ENCODE measurements around the gene MET. TPM values are rescaled to one million over a fixed set of nuclear protein-coding genes. Genes with fewer than 3 reads are reported as not detected.

The MET gene
- total and polyA plus RNA-seq, 2 of the 13 experiments (the other 11 are each of a cell fraction or from before 2014, with no cell fraction given) = 21.8 to 31.5 TPM

- no peak for TF ChIP-seq ZNF589 (CRISPR knock-in tag; conservative IDR thresholded peaks at IDR 0.05)
- no peak for TF ChIP-seq ONECUT2 (CRISPR knock-in tag; IDR thresholded peaks at IDR 0.05)
- TF ChIP-seq, protein P1, sequence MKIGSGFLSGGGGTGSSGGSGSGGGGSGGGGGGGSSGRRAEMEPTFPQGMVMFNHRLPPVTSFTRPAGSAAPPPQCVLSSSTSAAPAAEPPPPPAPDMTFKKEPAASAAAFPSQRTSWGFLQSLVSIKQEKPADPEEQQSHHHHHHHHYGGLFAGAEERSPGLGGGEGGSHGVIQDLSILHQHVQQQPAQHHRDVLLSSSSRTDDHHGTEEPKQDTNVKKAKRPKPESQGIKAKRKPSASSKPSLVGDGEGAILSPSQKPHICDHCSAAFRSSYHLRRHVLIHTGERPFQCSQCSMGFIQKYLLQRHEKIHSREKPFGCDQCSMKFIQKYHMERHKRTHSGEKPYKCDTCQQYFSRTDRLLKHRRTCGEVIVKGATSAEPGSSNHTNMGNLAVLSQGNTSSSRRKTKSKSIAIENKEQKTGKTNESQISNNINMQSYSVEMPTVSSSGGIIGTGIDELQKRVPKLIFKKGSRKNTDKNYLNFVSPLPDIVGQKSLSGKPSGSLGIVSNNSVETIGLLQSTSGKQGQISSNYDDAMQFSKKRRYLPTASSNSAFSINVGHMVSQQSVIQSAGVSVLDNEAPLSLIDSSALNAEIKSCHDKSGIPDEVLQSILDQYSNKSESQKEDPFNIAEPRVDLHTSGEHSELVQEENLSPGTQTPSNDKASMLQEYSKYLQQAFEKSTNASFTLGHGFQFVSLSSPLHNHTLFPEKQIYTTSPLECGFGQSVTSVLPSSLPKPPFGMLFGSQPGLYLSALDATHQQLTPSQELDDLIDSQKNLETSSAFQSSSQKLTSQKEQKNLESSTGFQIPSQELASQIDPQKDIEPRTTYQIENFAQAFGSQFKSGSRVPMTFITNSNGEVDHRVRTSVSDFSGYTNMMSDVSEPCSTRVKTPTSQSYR (CRISPR knock-in tag; IDR thresholded peaks at IDR 0.05; ENCODE audit: borderline replicate concordance) = peak; percentile 39; the same call in 1 of the 2 replicates
- TF ChIP-seq NR2F6 (IDR thresholded peaks at IDR 0.05) = peak; percentile 65; the same call in 1 of the 2 replicates
- TF ChIP-seq NR2F6 (CRISPR knock-in tag; IDR thresholded peaks at IDR 0.05) = peak; percentile 40; the same call in 1 of the 2 replicates
Measured at GRCh38 chr7:116741625-116742316, 69.8 kb downstream of the MET start (continued).

DNA sequence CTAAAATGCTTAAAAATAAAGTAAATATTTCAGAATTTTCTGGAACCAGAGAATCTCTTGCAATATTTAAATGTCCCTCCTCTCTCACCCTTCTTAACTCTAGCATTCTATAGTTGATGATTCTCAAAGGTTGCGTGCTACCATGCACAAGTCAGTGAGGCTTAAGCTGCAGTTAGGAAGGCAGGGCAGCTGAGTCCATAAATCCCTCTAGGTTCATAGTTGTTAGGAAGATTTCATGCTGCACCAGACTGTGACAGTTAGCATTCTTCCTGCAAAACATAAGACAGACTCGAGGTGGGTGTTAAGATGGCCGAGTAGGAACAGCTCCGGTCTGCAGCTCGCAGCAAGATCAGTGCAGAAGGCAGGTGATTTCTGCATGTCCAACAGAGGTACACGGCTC is 70.6 kb downstream of the MET start:
- Histone ChIP-seq H3K36me3 (replicated peaks in 1 of 2; ENCODE audit: control insufficient read depth in 1 of 2, insufficient read depth in 2 of 2, low read length in 2 of 2) (peaks cover 9 to 10% of the 10 kb centered on the region in 2 experiments; a peak in 3 of 5 replicates), H3K4me1 (ENCODE audit: insufficient read depth, low read length) (peaks cover 64% of the 10 kb centered on the region), H3K4me3 (replicated peaks in 1 of 3; ENCODE audit: insufficient read depth in 1 of 3, low read depth in 2 of 3, low read length in 3 of 3) (no peak overlapping the region), H3K79me2 (ENCODE audit: insufficient read depth, low read length) (no peaks in the 10 kb centered on the region), H3K4me2 (ENCODE audit: low read depth, low read length) (no peak overlapping the region), H3K9ac (ENCODE audit: insufficient read depth, low read depth, low read length) (no peak overlapping the region), H4K20me1 (ENCODE audit: insufficient read depth, low read length) (no peaks in the 10 kb centered on the region), H3K27me3 (ENCODE audit: control insufficient read depth in 1 of 2, insufficient read depth in 2 of 2, low read length in 2 of 2) (no peaks in the 10 kb centered on the region), H3K9me3 (ENCODE audit: low read length) (no peaks in the 10 kb centered on the region), H3K27ac (ENCODE audit: extremely low read length, insufficient read depth, low read length) (no peak overlapping the region), H2AFZ (ENCODE audit: low read length) (no peak overlapping the region)
- BruUV-seq (replicated peaks) = no TSS peak
- ATAC-seq = no peak
- intact Hi-C loops (cut with micrococcal nuclease; ENCODE audit: unreplicated experiment) = loop anchor here (5.0 kb wide), 2 partner anchors 65 to 150 kb away; no protein-coding TSS in a partner anchor
- CTCF ChIA-PET (ENCODE audit: low intra/inter-chr PET ratio, low total read pairs) = no interaction called here
- no peak for FAIRE-seq
- 91% methylated on average over 5 of the region's 6 CpGs for WGBS (ENCODE audit: low lambda C conversion rate)
- DNase-seq (ENCODE audit: low spot score) = no peak
- POLR2A ChIA-PET = interaction anchor here (1.8 kb wide), 1 partner anchor 11 kb away, joined by 7 read pairs; no protein-coding TSS in a partner anchor
- in situ Hi-C loops (cut with HindIII; ENCODE audit: extremely low pct_ligation_motif_present, low pct_unique_long_range_greater_than_20kb) = no loop called here
- no peak for TF ChIP-seq TFDP2 (CRISPR knock-in tag; IDR thresholded peaks at IDR 0.05)
- TF ChIP-seq ZFP36 (IDR thresholded peaks at IDR 0.05; ENCODE audit: borderline replicate concordance, low read depth, low read length, partially characterized antibody) = no peak
- TF ChIP-seq NR2F6 (IDR thresholded peaks at IDR 0.05) = no peak
- no peak for TF ChIP-seq NR2F6 (CRISPR knock-in tag; IDR thresholded peaks at IDR 0.05)
- no peak for TF ChIP-seq RFX3 (CRISPR knock-in tag; IDR thresholded peaks at IDR 0.05)
- TF ChIP-seq ZNF878 (CRISPR knock-in tag; IDR thresholded peaks at IDR 0.05) = no peak
- TF ChIP-seq FOXJ3 (CRISPR knock-in tag; IDR thresholded peaks at IDR 0.05; ENCODE audit: borderline replicate concordance) = no peak
- TF ChIP-seq, protein P2, sequence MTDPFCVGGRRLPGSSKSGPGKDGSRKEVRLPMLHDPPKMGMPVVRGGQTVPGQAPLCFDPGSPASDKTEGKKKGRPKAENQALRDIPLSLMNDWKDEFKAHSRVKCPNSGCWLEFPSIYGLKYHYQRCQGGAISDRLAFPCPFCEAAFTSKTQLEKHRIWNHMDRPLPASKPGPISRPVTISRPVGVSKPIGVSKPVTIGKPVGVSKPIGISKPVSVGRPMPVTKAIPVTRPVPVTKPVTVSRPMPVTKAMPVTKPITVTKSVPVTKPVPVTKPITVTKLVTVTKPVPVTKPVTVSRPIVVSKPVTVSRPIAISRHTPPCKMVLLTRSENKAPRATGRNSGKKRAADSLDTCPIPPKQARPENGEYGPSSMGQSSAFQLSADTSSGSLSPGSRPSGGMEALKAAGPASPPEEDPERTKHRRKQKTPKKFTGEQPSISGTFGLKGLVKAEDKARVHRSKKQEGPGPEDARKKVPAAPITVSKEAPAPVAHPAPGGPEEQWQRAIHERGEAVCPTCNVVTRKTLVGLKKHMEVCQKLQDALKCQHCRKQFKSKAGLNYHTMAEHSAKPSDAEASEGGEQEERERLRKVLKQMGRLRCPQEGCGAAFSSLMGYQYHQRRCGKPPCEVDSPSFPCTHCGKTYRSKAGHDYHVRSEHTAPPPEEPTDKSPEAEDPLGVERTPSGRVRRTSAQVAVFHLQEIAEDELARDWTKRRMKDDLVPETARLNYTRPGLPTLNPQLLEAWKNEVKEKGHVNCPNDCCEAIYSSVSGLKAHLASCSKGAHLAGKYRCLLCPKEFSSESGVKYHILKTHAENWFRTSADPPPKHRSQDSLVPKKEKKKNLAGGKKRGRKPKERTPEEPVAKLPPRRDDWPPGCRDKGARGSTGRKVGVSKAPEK (CRISPR knock-in tag; IDR thresholded peaks at IDR 0.05; ENCODE audit: borderline replicate concordance) = no peak
- no peak for TF ChIP-seq RFX1 (IDR thresholded peaks at IDR 0.05)
- TF ChIP-seq AKAP8 (CRISPR knock-in tag; IDR thresholded peaks at IDR 0.05) = no peak
- TF ChIP-seq, protein P3, sequence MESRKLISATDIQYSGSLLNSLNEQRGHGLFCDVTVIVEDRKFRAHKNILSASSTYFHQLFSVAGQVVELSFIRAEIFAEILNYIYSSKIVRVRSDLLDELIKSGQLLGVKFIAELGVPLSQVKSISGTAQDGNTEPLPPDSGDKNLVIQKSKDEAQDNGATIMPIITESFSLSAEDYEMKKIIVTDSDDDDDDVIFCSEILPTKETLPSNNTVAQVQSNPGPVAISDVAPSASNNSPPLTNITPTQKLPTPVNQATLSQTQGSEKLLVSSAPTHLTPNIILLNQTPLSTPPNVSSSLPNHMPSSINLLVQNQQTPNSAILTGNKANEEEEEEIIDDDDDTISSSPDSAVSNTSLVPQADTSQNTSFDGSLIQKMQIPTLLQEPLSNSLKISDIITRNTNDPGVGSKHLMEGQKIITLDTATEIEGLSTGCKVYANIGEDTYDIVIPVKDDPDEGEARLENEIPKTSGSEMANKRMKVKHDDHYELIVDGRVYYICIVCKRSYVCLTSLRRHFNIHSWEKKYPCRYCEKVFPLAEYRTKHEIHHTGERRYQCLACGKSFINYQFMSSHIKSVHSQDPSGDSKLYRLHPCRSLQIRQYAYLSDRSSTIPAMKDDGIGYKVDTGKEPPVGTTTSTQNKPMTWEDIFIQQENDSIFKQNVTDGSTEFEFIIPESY (CRISPR knock-in tag; IDR thresholded peaks at IDR 0.05) = no peak

Measured in HepG2 (cell line).